Panc1 (cell line): ENCODE data around the gene TAF1A. TPM values are rescaled to one million over a fixed set of nuclear protein-coding genes. Genes with fewer than 3 reads are reported as not detected.

Source experiments
- ATAC-seq: fragments of 200-7000 bp; cut with Tn5 transposase; 2 replicates; pipeline ENCODE4 v1.9.1; 2020; ENCODE audit warnings: mild to moderate bottlenecking, moderate library complexity
- BruUV-seq: library from RNA; stranded (reverse); fragments of 400-500 nt; replicated peaks from 2 replicates; lab custom pipeline; 2021; lab: Mats Ljungman, UMichigan
- CTCF ChIA-PET: fragments of 300-600 bp; sonication (Branson Sonifier 250); formaldehyde crosslinking; loops from one replicate; lab custom pipeline; 2022; ENCODE audit warnings: antibody characterized with exemption; lab: Charles Lee
- POLR2A ChIA-PET: fragments of 300-600 bp; sonication (Branson Sonifier 250); formaldehyde crosslinking; loops from one replicate; lab custom pipeline; 2022; ENCODE audit warnings: antibody characterized with exemption; lab: Charles Lee
- DNase-seq: peaks from one replicate; pipeline ENCODE4 v3.0.0-alpha.2; 2010; ENCODE audit warnings: low read depth, low spot score
- H3K27ac ChIP-seq: 2 replicates; pipeline ENCODE4 v1.5.1; 2011; ENCODE audit warnings: mild to moderate bottlenecking, low read length, inconsistent platforms
- H3K27me3 ChIP-seq: fragments of 200-500 bp; sonication (Bioruptor generic); 2 replicates; pipeline ENCODE4 v1.6.0; 2014; ENCODE audit warnings: low read length, inconsistent platforms; ENCODE audit not compliant: control insufficient read depth, insufficient read depth
- H3K36me3 ChIP-seq: fragments of 200-500 bp; sonication (Bioruptor generic); 2 replicates; pipeline ENCODE4 v1.5.1; 2014; ENCODE audit warnings: inconsistent platforms, mild to moderate bottlenecking, low read length, moderate library complexity; ENCODE audit not compliant: control insufficient read depth, insufficient read depth
- H3K4me1 ChIP-seq: 2 replicates; pipeline ENCODE4 v1.5.1; 2011; ENCODE audit warnings: inconsistent platforms, mild to moderate bottlenecking, low read length, moderate library complexity; ENCODE audit not compliant: control insufficient read depth, insufficient read depth
- H3K4me3 ChIP-seq, 2 experiments: 2 replicates each; pipeline ENCODE4 v1.5.1; 2011 to 2012; ENCODE audit warnings: low read depth in 2 of 2, low read length in 2 of 2, mild to moderate bottlenecking in 2 of 2, inconsistent platforms in 1 of 2, moderate library complexity in 1 of 2
- H3K9me3 ChIP-seq: fragments of 200-500 bp; sonication (Bioruptor generic); 2 replicates; pipeline ENCODE4 v1.5.1; 2014; ENCODE audit warnings: low read depth, mild to moderate bottlenecking, inconsistent platforms, low read length, moderate library complexity; ENCODE audit not compliant: control insufficient read depth, insufficient read depth
- CTCF ChIP-seq: fragments of 450-650 bp; IDR thresholded peaks from 2 replicates; pipeline ENCODE4 v1.5.1; 2017; ENCODE audit warnings: mild to moderate bottlenecking
- POLR2AphosphoS5 ChIP-seq: IDR thresholded peaks from 2 replicates; pipeline ENCODE4 v1.6.1; 2012; ENCODE audit warnings: mild to moderate bottlenecking, low read depth, low read length, moderate library complexity
- SIN3A ChIP-seq: IDR thresholded peaks from 2 replicates; pipeline ENCODE4 v1.6.1; 2012; ENCODE audit warnings: low read depth, mild to moderate bottlenecking, low read length, moderate library complexity, borderline replicate concordance; ENCODE audit not compliant: insufficient read depth
- TCF7L2 ChIP-seq: IDR thresholded peaks from 2 replicates; pipeline ENCODE4 v1.6.1; 2011; ENCODE audit warnings: mild to moderate bottlenecking, low read depth, low read length, inconsistent platforms
- in situ Hi-C: cut with HindIII; loops from 2 replicates; pipeline ENCODE4 v1.10.0; 2016; ENCODE audit warnings: low sequenced_read_pairs, low pct_unique_long_range_greater_than_20kb
- intact Hi-C: fragments of 100-400 bp; cut with micrococcal nuclease; formaldehyde crosslinking; loops from one replicate; pipeline ENCODE4 v1.10.0; 2022; ENCODE audit not compliant: unreplicated experiment
- total RNA-seq: library from RNA; stranded (reverse); gene quantifications from one replicate; pipeline ENCODE4 v1.2.1, GENCODE V29; 2021; ENCODE audit not compliant: unreplicated experiment
- TF ChIP-seq, protein P1 (sequence below), 2 experiments: IDR thresholded peaks; 2 replicates each; pipeline ENCODE4 v1.6.1; 2011 to 2012; ENCODE audit warnings: low read depth in 2 of 2, control low read depth in 1 of 2, low read length in 1 of 2, mild to moderate bottlenecking in 1 of 2, moderate library complexity in 1 of 2; ENCODE audit not compliant: insufficient read depth in 1 of 2

TAF1A gene
- total RNA-seq, 1 experiment from 2014 or later = 11.6 TPM

- ATAC-seq (no peak), DNase-seq (no peak)
- H3K9me3 ChIP-seq = no peaks in the 10 kb centered on the region
- POLR2A ChIA-PET = interaction anchor here (1.1 kb wide), 1 partner anchor 27 kb away, joined by 5 read pairs; the partner anchor contains the start of gene TAF1A
- H3K4me3 ChIP-seq = no peak overlapping the region
- peaks cover 13% of the 10 kb centered on the region; the same call in 1 of the 2 replicates for H3K27me3 ChIP-seq
- peaks cover 5% of the 10 kb centered on the region; the same call in 1 of the 2 replicates for H3K36me3 ChIP-seq
- TF ChIP-seq POLR2AphosphoS5 (no peak), CTCF (no peak), TCF7L2 (no peak), SIN3A (no peak)
- TF ChIP-seq, protein P1, sequence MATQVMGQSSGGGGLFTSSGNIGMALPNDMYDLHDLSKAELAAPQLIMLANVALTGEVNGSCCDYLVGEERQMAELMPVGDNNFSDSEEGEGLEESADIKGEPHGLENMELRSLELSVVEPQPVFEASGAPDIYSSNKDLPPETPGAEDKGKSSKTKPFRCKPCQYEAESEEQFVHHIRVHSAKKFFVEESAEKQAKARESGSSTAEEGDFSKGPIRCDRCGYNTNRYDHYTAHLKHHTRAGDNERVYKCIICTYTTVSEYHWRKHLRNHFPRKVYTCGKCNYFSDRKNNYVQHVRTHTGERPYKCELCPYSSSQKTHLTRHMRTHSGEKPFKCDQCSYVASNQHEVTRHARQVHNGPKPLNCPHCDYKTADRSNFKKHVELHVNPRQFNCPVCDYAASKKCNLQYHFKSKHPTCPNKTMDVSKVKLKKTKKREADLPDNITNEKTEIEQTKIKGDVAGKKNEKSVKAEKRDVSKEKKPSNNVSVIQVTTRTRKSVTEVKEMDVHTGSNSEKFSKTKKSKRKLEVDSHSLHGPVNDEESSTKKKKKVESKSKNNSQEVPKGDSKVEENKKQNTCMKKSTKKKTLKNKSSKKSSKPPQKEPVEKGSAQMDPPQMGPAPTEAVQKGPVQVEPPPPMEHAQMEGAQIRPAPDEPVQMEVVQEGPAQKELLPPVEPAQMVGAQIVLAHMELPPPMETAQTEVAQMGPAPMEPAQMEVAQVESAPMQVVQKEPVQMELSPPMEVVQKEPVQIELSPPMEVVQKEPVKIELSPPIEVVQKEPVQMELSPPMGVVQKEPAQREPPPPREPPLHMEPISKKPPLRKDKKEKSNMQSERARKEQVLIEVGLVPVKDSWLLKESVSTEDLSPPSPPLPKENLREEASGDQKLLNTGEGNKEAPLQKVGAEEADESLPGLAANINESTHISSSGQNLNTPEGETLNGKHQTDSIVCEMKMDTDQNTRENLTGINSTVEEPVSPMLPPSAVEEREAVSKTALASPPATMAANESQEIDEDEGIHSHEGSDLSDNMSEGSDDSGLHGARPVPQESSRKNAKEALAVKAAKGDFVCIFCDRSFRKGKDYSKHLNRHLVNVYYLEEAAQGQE (IDR thresholded peaks at IDR 0.05; ENCODE audit: insufficient read depth in 1 of 2, low read depth in 2 of 2, low read length in 1 of 2) = no peak
- intact Hi-C loops (no loop called here), in situ Hi-C loops (no loop called here)
- no TSS peak for BruUV-seq
- H3K27ac ChIP-seq = no peak overlapping the region
- H3K4me1 ChIP-seq = peaks cover 16% of the 10 kb centered on the region
- CTCF ChIA-PET = interaction anchor here (0.6 kb wide), 1 partner anchor 165 kb away, joined by 3 read pairs; no protein-coding TSS in a partner anchor
Measured at GRCh38 chr1:222616525-222616924, 26.8 kb upstream of the TAF1A start.

GRCh38 chr1:222613627-222614026 lies 23.9 kb upstream of the TAF1A start:
- BruUV-seq = no TSS peak
- H3K9me3 ChIP-seq = peaks cover 7% of the 10 kb centered on the region; the same call in 1 of the 2 replicates
- H3K27me3 ChIP-seq = peaks cover 13% of the 10 kb centered on the region; the same call in 1 of the 2 replicates
- no peak for TF ChIP-seq TCF7L2
- TF ChIP-seq CTCF = no peak
- TF ChIP-seq SIN3A = no peak
- TF ChIP-seq, protein P1 (IDR thresholded peaks at IDR 0.05; ENCODE audit: insufficient read depth in 1 of 2, low read depth in 2 of 2, low read length in 1 of 2) = no peak
- TF ChIP-seq POLR2AphosphoS5 = no peak
- ChIA-PET CTCF (no interaction called here), POLR2A (no interaction called here)
- peaks cover 5% of the 10 kb centered on the region; the same call in 1 of the 2 replicates for H3K36me3 ChIP-seq
- H3K4me1 ChIP-seq = peaks cover 7% of the 10 kb centered on the region
- H3K4me3 ChIP-seq = no peak overlapping the region
- in situ Hi-C loops (no loop called here), intact Hi-C loops (no loop called here)
- DNase-seq = no peak
- no peak for ATAC-seq
- H3K27ac ChIP-seq = no peak overlapping the region
